A549 (cell line): ENCODE results near the gene LLCFC1. TPM values are rescaled to one million over a fixed set of nuclear protein-coding genes. Genes with fewer than 3 reads are reported as not detected.

Experiments
- ATAC-seq, 2 experiments: fragments of 200-7000 bp in 1 of 2; fragments of >200 bp in 1 of 2; cut with Nextera tagmentation in 1 of 2; cut with Tn5 transposase in 1 of 2; 3 replicates each; pipeline versions ENCODE4 v1.8.0 to v1.9.1; 2018 to 2020; ENCODE audit warnings: mild to moderate bottlenecking in 1 of 2, moderate library complexity in 1 of 2
- CTCF ChIA-PET: fragments of 300-600 bp; sonication (Branson Sonifier 250); formaldehyde crosslinking; extraction: SDS; loops from one replicate; lab custom pipeline; 2021; ENCODE audit warnings: antibody characterized with exemption, inconsistent platforms; lab: Yijun Ruan, JAX
- POLR2A ChIA-PET: fragments of 350-600 bp; formaldehyde crosslinking; extraction: SDS; loops from one replicate; lab custom pipeline; 2021; ENCODE audit warnings: antibody characterized with exemption, inconsistent platforms; lab: Yijun Ruan, JAX
- DNase-seq, 2 experiments: peaks; one replicate each; pipeline versions ENCODE4 v3.0.0 to v3.0.0-alpha.2; 2011 to 2016; ENCODE audit warnings: low read depth in 1 of 2, low spot score in 1 of 2
- FAIRE-seq: peaks from 2 replicates; lab custom pipeline; 2011; peaks lifted over from hg19 to GRCh38; lab: Jason Lieb, UNC
- H3K27ac ChIP-seq, 2 experiments: fragments of >200 bp; sonication (Bioruptor Twin); formaldehyde crosslinking; 3 replicates each; pipeline ENCODE4 v1.5.1; 2016 to 2017
- H3K4me1 ChIP-seq: fragments of >200 bp; sonication (Bioruptor Twin); formaldehyde crosslinking; 3 replicates; pipeline ENCODE4 v1.6.1; 2016
- H3K4me2 ChIP-seq: fragments of >200 bp; sonication (Bioruptor Twin); formaldehyde crosslinking; 3 replicates; pipeline ENCODE4 v1.6.1; 2016
- H3K4me3 ChIP-seq: fragments of >200 bp; sonication (Bioruptor Twin); formaldehyde crosslinking; 3 replicates; pipeline ENCODE4 v1.5.1; 2016
- H3K9me3 ChIP-seq: fragments of >200 bp; sonication (Bioruptor Twin); formaldehyde crosslinking; 3 replicates; pipeline ENCODE4 v1.6.1; 2016
- ATOH8 ChIP-seq: fragments of 250-450 bp; sonication (Bioruptor Pico); IDR thresholded peaks from 2 replicates; pipeline ENCODE4 v1.5.0; 2020; ENCODE audit warnings: low read depth, mild to moderate bottlenecking, moderate library complexity
- BCL3 ChIP-seq: fragments of >200 bp; sonication (Bioruptor Twin); formaldehyde crosslinking; IDR thresholded peaks from 3 replicates; pipeline ENCODE4 v1.6.1; 2016
- CBX8 ChIP-seq: fragments of 200-600 bp; sonication (generic); IDR thresholded peaks from 2 replicates; pipeline ENCODE4 v1.6.1; 2016
- CHD2 ChIP-seq: fragments of 150-350 bp; IDR thresholded peaks from 2 replicates; pipeline ENCODE4 v1.6.1; 2014; ENCODE audit warnings: low read length; ENCODE audit not compliant: partially characterized antibody
- CTCF ChIP-seq: fragments of >200 bp; sonication (Bioruptor Twin); formaldehyde crosslinking; IDR thresholded peaks from 3 replicates; pipeline ENCODE4 v1.5.1; 2016
- ESRRA ChIP-seq: fragments of 150-350 bp; IDR thresholded peaks from 2 replicates; pipeline ENCODE4 v1.6.1; 2014; ENCODE audit warnings: mild to moderate bottlenecking, low read length, borderline replicate concordance
- FOSB ChIP-seq: fragments of 250-450 bp; sonication (Bioruptor Pico); IDR thresholded peaks from 2 replicates; pipeline ENCODE4 v1.5.0; 2020; ENCODE audit warnings: mild to moderate bottlenecking, moderate library complexity
- FOXS1 ChIP-seq: fragments of 250-450 bp; sonication (Bioruptor Pico); IDR thresholded peaks from 2 replicates; pipeline ENCODE4 v1.5.0; 2020; ENCODE audit warnings: mild to moderate bottlenecking, moderate library complexity
- GATA3 ChIP-seq: IDR thresholded peaks from 2 replicates; pipeline ENCODE4 v1.6.1; 2012; ENCODE audit warnings: borderline replicate concordance
- HDAC2 ChIP-seq: fragments of 200-600 bp; sonication (generic); IDR thresholded peaks from 2 replicates; pipeline ENCODE4 v1.6.1; 2016
- HEYL ChIP-seq: fragments of 250-450 bp; sonication (Bioruptor Pico); IDR thresholded peaks from 2 replicates; pipeline ENCODE4 v1.8.0; 2021; ENCODE audit warnings: mild to moderate bottlenecking, moderate library complexity
- HMGXB4 ChIP-seq: fragments of 250-450 bp; sonication (Bioruptor Pico); IDR thresholded peaks from 2 replicates; pipeline ENCODE4 v1.5.0; 2021; ENCODE audit warnings: mild to moderate bottlenecking, moderate library complexity, borderline replicate concordance
- HOXA7 ChIP-seq: fragments of 250-450 bp; sonication (Bioruptor Pico); IDR thresholded peaks from 2 replicates; pipeline ENCODE4 v1.5.0; 2020; ENCODE audit warnings: mild to moderate bottlenecking, moderate library complexity
- HOXB5 ChIP-seq: fragments of 250-450 bp; sonication (Bioruptor Pico); IDR thresholded peaks from 2 replicates; pipeline ENCODE4 v1.5.0; 2020; ENCODE audit warnings: mild to moderate bottlenecking, moderate library complexity
- JUNB ChIP-seq: fragments of >200 bp; sonication (Bioruptor Twin); formaldehyde crosslinking; IDR thresholded peaks from 2 replicates; pipeline ENCODE4 v1.6.1; 2016
- MAZ ChIP-seq: fragments of 150-350 bp; IDR thresholded peaks from 2 replicates; pipeline ENCODE4 v1.6.1; 2014; ENCODE audit warnings: antibody characterized with exemption, low read depth, low read length, borderline replicate concordance
- PHF8 ChIP-seq: fragments of 200-600 bp; sonication (generic); IDR thresholded peaks from 2 replicates; pipeline ENCODE4 v1.6.1; 2016; ENCODE audit warnings: low read depth, mild to moderate bottlenecking, antibody characterized with exemption, moderate library complexity, borderline replicate concordance
- POLR2AphosphoS2 ChIP-seq: conservative IDR thresholded peaks from 2 replicates; pipeline ENCODE4 v1.6.1; 2012; ENCODE audit warnings: low read length, improper control_type of control experiment, inconsistent platforms
- RAD21 ChIP-seq, 2 experiments: fragments of >200 bp in 1 of 2; sonication (Bioruptor Twin) in 1 of 2; formaldehyde crosslinking in 1 of 2; IDR thresholded peaks in 1 of 2; conservative IDR thresholded peaks in 1 of 2; 2 replicates in 1 of 2; 3 replicates in 1 of 2; pipeline ENCODE4 v1.6.1; 2012 to 2018; ENCODE audit warnings: inconsistent platforms in 1 of 2
- RFX5 ChIP-seq: fragments of 450-650 bp; IDR thresholded peaks from 2 replicates; pipeline ENCODE4 v1.7.1; 2014; ENCODE audit warnings: antibody characterized with exemption, mild to moderate bottlenecking, moderate library complexity
- RNF2 ChIP-seq: fragments of 200-600 bp; sonication (generic); IDR thresholded peaks from 2 replicates; pipeline ENCODE4 v1.6.1; 2016; ENCODE audit warnings: low read depth, mild to moderate bottlenecking, antibody characterized with exemption, moderate library complexity, borderline replicate concordance
- SMC3 ChIP-seq: fragments of >200 bp; sonication (Bioruptor Twin); formaldehyde crosslinking; IDR thresholded peaks from 3 replicates; pipeline ENCODE4 v1.6.1; 2018; ENCODE audit warnings: inconsistent platforms
- TP53 ChIP-seq: fragments of 250-450 bp; sonication (Bioruptor Pico); IDR thresholded peaks from 2 replicates; pipeline ENCODE4 v1.5.0; 2021; ENCODE audit warnings: mild to moderate bottlenecking, moderate library complexity
- ZC3H11A ChIP-seq: fragments of 450-650 bp; IDR thresholded peaks from 2 replicates; pipeline ENCODE4 v1.6.1; 2014; ENCODE audit warnings: antibody characterized with exemption, mild to moderate bottlenecking
- ZFP36 ChIP-seq: fragments of 450-650 bp; IDR thresholded peaks from 2 replicates; pipeline ENCODE4 v1.6.1; 2014; ENCODE audit warnings: borderline replicate concordance; ENCODE audit not compliant: partially characterized antibody
- ZNF302 ChIP-seq: fragments of 250-450 bp; sonication (Bioruptor Pico); IDR thresholded peaks from 2 replicates; pipeline ENCODE4 v1.9.0; 2021; ENCODE audit warnings: inconsistent platforms, mild to moderate bottlenecking, moderate library complexity
- WGBS: methylation state at CpG from one replicate; pipeline ENCODE4 v1.1.6; 2017; ENCODE audit errors: missing lambda C conversion rate; 5-methylcytosine and 5-hydroxymethylcytosine counted together
- polyA plus RNA-seq, 4 experiments: library from polyadenylated mRNA; depleted of rRNA in 3 of 4; stranded (reverse); fragments of >200 nt; fragmentation: RNase III in 1 of 4; extraction: RNeasy Plus Mini Kit Qiagen cat#74134 plus additional on column Dnase treatment in 1 of 4; gene quantifications; 2 replicates in 3 of 4; 3 replicates in 1 of 4; pipeline ENCODE4 v1.2.3, GENCODE V29; 2011 to 2017

LLCFC1 gene
- polyA plus RNA-seq, 2 of the 4 experiments (the other 2 are of a cell fraction) = not detected

- Histone ChIP-seq H3K9me3 (no peaks in the 10 kb centered on the region), H3K4me1 (no peaks in the 10 kb centered on the region), H3K4me3 (no peak overlapping the region), H3K27ac (no peak overlapping the region), H3K4me2 (no peak overlapping the region)
- no peak for DNase-seq
- 2% methylated on average over 2 of the region's 2 CpGs for WGBS
- CTCF ChIA-PET = interaction anchor here (1.1 kb wide), 1 partner anchor 42 kb away, joined by 3 read pairs; no protein-coding TSS in a partner anchor
- no peak for ATAC-seq
- POLR2A ChIA-PET = no interaction called here
- FAIRE-seq = no peak
- TF ChIP-seq GATA3 (no peak), ATOH8 (CRISPR knock-in tag) (no peak), ZC3H11A (no peak), PHF8 (no peak), HOXA7 (no peak), CHD2 (no peak), ZFP36 (no peak), FOXS1 (CRISPR knock-in tag) (no peak), POLR2AphosphoS2 (no peak), HDAC2 (no peak), BCL3 (no peak), CTCF (no peak), JUNB (no peak), FOSB (CRISPR knock-in tag) (no peak), CBX8 (no peak), MAZ (no peak), HMGXB4 (CRISPR knock-in tag) (no peak)
- TF ChIP-seq, all 56 proteins: peak for 0
These were observed 20.4 kb upstream of the LLCFC1 start for GRCh38 chr7:142918901-142919300.

- ChIA-PET CTCF (interaction anchor here (0.8 to 1.1 kb wide), 3 partner anchors 21 to 41 kb away, joined by 3 read pairs; no protein-coding TSS in a partner anchor), POLR2A (no interaction called here)
- no peaks in the 10 kb centered on the region for H3K9me3 ChIP-seq
- H3K4me1 ChIP-seq = no peaks in the 10 kb centered on the region
- H3K4me3 ChIP-seq = no peak overlapping the region
- no peak overlapping the region for H3K27ac ChIP-seq
- H3K4me2 ChIP-seq = no peak overlapping the region
- 41% methylated on average over 3 of the region's 3 CpGs for WGBS
- ATAC-seq = no peak
- no peak for DNase-seq
- FAIRE-seq = no peak
- TF ChIP-seq RFX5 (no peak), RNF2 (no peak), RAD21 (conservative IDR thresholded peaks at IDR 0.05 in 1 of 2, IDR thresholded peaks at IDR 0.05 in 1 of 2) (no peak), ESRRA (no peak), SMC3 (no peak), TP53 (no peak), JUNB (no peak), HOXB5 (CRISPR knock-in tag) (no peak), HEYL (CRISPR knock-in tag) (no peak), CTCF (no peak), ZNF302 (CRISPR knock-in tag) (no peak)
- TF ChIP-seq, all 56 proteins: peak for 0
These were observed 19.6 kb upstream of the LLCFC1 start for GRCh38 chr7:142919656-142920055.
